Esophagus squamous epithelium (tissue), 5 donors: ENCODE data around the gene TEAD1. TPM values are rescaled to one million over a fixed set of nuclear protein-coding genes. Genes with fewer than 3 reads are reported as not detected.

ENCODE experiments used
- DNase-seq: peaks from one replicate; lab custom pipeline; 2025; lab: John Stamatoyannopoulos, UW
- H3K27ac ChIP-seq, 4 donors: fragments of 200-600 bp; sonication (generic); one replicate each; pipeline ENCODE4 v1.5.1; 2016 to 2019; ENCODE audit warnings: mild to moderate bottlenecking in 1 of 4
- H3K27me3 ChIP-seq, 4 donors: fragments of 200-600 bp; sonication (generic); 1 replicate in 3 of 4; 2 replicates in 1 of 4; pipeline versions ENCODE4 v1.5.1 to v1.6.0; 2017 to 2021; ENCODE audit warnings: antibody characterized with exemption in 1 of 4
- H3K36me3 ChIP-seq, 3 donors: fragments of 200-600 bp; sonication (generic); one replicate each; pipeline ENCODE4 v1.5.1; 2016 to 2019
- H3K4me1 ChIP-seq, 3 donors: fragments of 200-600 bp; sonication (generic); one replicate each; pipeline ENCODE4 v1.5.1; 2017 to 2019
- H3K4me3 ChIP-seq, 4 donors: fragments of 200-600 bp; sonication (generic); 1 replicate in 3 of 4; 2 replicates in 1 of 4; pipeline ENCODE4 v1.5.1; 2016 to 2019; ENCODE audit warnings: mild to moderate bottlenecking in 2 of 4, moderate library complexity in 1 of 4
- H3K9me3 ChIP-seq, 3 donors: fragments of 200-600 bp; sonication (generic); one replicate each; pipeline ENCODE4 v1.5.1; 2016 to 2019
- CTCF ChIP-seq, 6 experiments: fragments of 450-650 bp in 4 of 6; fragments of 200-600 bp in 2 of 6; sonication (generic) in 2 of 6; IDR thresholded peaks; one replicate each; pipeline ENCODE4 v1.5.1; 2016 to 2019; ENCODE audit warnings: antibody characterized with exemption in 6 of 6, mild to moderate bottlenecking in 4 of 6, moderate library complexity in 4 of 6
- POLR2A ChIP-seq, 4 donors: fragments of 450-650 bp; IDR thresholded peaks; one replicate each; pipeline ENCODE4 v1.6.1; 2017; ENCODE audit warnings: antibody characterized with exemption in 4 of 4, mild to moderate bottlenecking in 4 of 4, moderate library complexity in 3 of 4
- WGBS, 2 donors: methylation state at CpG; one replicate each; pipeline ENCODE4 v1.1.5; 2018; 5-methylcytosine and 5-hydroxymethylcytosine counted together
- intact Hi-C: fragments of 100-400 bp; cut with DNase I; formaldehyde crosslinking; loops from one replicate; pipeline ENCODE4 v1.15.0; 2022
- total RNA-seq, 4 donors: library from RNA; depleted of rRNA; stranded (reverse); fragments of >200 nt; gene quantifications; one replicate each; pipeline ENCODE4 v1.1.0, GENCODE V29; 2016
- donor health status: DM: yes; HTN: yes; CAD: no.

Gene TEAD1
- total RNA-seq, 4 donors from 2014 or later, result 33.3 to 75.2 (median 49.8) TPM

GRCh38 chr11:12687216-12687623 lies 13.0 kb downstream of the TEAD1 start:
- Histone ChIP-seq H3K36me3 (no peaks in the 10 kb centered on the region), H3K9me3 (no peaks in the 10 kb centered on the region), H3K4me1 (peaks cover 23 to 82% (median 34%) of the 10 kb centered on the region in 3 donors), H3K27ac (peak overlapping the region; percentile 22 to 68 (median 56)), H3K4me3 (no peak overlapping the region), H3K27me3 (no peaks in the 10 kb centered on the region)
- no peak for DNase-seq
- 11 to 38% methylated on average over 1 of the region's 1 CpG for WGBS, 2 donors
- TF ChIP-seq POLR2A (IDR thresholded peaks at IDR 0.05) (no peak), CTCF (IDR thresholded peaks at IDR 0.05) (no peak)
- intact Hi-C loops, result no loop called here

- 60 to 69% methylated on average over 2 to 3 of the region's 3 CpGs for WGBS, 2 donors
- Histone ChIP-seq H3K36me3 (no peaks in the 10 kb centered on the region), H3K27ac (peak overlapping the region; percentile 22 to 68 (median 56)), H3K27me3 (no peaks in the 10 kb centered on the region), H3K4me1 (peaks cover 25 to 87% (median 40%) of the 10 kb centered on the region in 3 donors), H3K9me3 (no peaks in the 10 kb centered on the region), H3K4me3 (no peak overlapping the region)
- intact Hi-C loops, result no loop called here
- no peak for DNase-seq
- no peak for TF ChIP-seq CTCF (IDR thresholded peaks at IDR 0.05)
Measured at GRCh38 chr11:12687740-12688139, 13.5 kb downstream of the TEAD1 start.

GRCh38 chr11:12689029-12689755 lies 15.0 kb downstream of the TEAD1 start:
- intact Hi-C loops, result no loop called here

GRCh38 chr11:12690663-12691062 lies 16.4 kb downstream of the TEAD1 start:
- no peak overlapping the region for H3K4me3 ChIP-seq
- TF ChIP-seq POLR2A (IDR thresholded peaks at IDR 0.05) (no peak), CTCF (IDR thresholded peaks at IDR 0.05) (no peak)
- WGBS, 2 donors, result 88 to 92% methylated on average over 8 of the region's 8 CpGs
- no peaks in the 10 kb centered on the region for H3K9me3 ChIP-seq
- H3K36me3 ChIP-seq, result no peaks in the 10 kb centered on the region
- H3K4me1 ChIP-seq, result peaks cover 30 to 94% (median 55%) of the 10 kb centered on the region in 3 donors
- intact Hi-C loops, result no loop called here
- no peaks in the 10 kb centered on the region for H3K27me3 ChIP-seq
- no peak for DNase-seq
- H3K27ac ChIP-seq, result no peak overlapping the region

More at GRCh38 chr11:12689029-12689755, 15.0 kb downstream of the TEAD1 start:
- peaks cover 34 to 94% (median 46%) of the 10 kb centered on the region in 3 donors for H3K4me1 ChIP-seq
- TF ChIP-seq POLR2A (IDR thresholded peaks at IDR 0.05) (no peak), CTCF (IDR thresholded peaks at IDR 0.05) (no peak)
- no peak overlapping the region for H3K4me3 ChIP-seq
- no peak overlapping the region for H3K27ac ChIP-seq
- no peaks in the 10 kb centered on the region for H3K36me3 ChIP-seq
- no peaks in the 10 kb centered on the region for H3K9me3 ChIP-seq
- DNase-seq, result no peak
- WGBS, 2 donors, result 72 to 84% methylated on average over 3 of the region's 3 CpGs
- no peaks in the 10 kb centered on the region for H3K27me3 ChIP-seq

GRCh38 chr11:12691473-12691872 lies 17.3 kb downstream of the TEAD1 start:
- 50 to 67% methylated on average over 4 of the region's 4 CpGs for WGBS, 2 donors
- intact Hi-C loops, result no loop called here
- no peak for DNase-seq
- H3K27me3 ChIP-seq, result no peaks in the 10 kb centered on the region
- H3K27ac ChIP-seq, result peak overlapping the region in 2 of 4 donors; percentile 23 to 89
- no peak for TF ChIP-seq CTCF (IDR thresholded peaks at IDR 0.05)
- no peak for TF ChIP-seq POLR2A (IDR thresholded peaks at IDR 0.05)
- no peaks in the 10 kb centered on the region for H3K9me3 ChIP-seq
- peaks cover 38 to 94% (median 59%) of the 10 kb centered on the region in 3 donors for H3K4me1 ChIP-seq
- no peaks in the 10 kb centered on the region for H3K36me3 ChIP-seq
- H3K4me3 ChIP-seq, result no peak overlapping the region
